Suppressor macrophage treated with lipopolysaccharide for 1 hour (primary cell): Measurements from ENCODE around the gene PCDHA10.
A peak's percentile ranks its signal among the peaks of the same experiment; 100 is the strongest.
"Not testable (repeated sequence)": the region's sequence is repeated elsewhere in the genome, so short reads cannot be mapped to it uniquely, and the experiment has no call there.

Experiments used
- DNase-seq, 3 donors: peaks; one replicate each; pipeline ENCODE4 v3.0.0-alpha.2; 2020 to 2022

The PCDHA10 gene

DNA sequence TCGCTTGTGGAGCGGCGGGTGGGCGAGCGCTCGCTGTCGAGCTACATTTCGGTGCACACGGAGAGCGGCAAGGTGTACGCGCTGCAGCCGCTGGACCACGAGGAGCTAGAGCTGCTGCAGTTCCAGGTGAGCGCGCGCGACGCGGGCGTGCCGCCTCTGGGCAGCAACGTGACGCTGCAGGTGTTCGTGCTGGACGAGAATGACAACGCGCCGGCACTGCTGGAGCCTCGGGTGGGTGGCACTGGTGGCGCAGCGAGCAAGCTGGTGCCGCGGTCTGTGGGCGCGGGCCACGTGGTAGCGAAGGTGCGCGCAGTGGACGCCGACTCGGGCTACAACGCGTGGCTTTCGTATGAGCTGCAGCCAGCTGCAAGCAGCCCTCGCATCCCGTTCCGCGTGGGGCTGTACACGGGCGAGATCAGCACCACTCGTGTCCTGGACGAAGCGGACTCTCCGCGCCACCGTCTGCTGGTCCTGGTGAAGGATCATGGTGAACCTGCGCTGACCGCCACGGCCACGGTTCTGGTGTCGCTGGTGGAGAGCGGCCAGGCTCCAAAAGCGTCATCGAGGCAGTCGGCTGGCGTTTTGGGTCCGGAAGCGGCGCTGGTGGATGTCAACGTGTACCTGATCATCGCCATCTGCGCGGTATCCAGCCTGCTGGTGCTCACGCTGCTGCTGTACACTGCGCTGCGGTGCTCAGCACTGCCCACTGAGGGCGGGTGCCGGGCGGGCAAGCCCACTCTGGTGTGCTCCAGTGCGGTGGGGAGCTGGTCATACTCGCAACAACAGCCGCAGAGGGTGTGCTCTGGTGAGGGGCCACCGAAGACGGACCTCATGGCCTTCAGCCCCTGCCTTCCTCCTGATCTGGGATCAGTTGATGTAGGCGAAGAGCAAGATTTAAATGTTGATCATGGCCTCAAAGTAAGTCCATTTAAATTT, 12.6 kb upstream of the PCDHA10 start:
- DNase-seq: no peak

DNA sequence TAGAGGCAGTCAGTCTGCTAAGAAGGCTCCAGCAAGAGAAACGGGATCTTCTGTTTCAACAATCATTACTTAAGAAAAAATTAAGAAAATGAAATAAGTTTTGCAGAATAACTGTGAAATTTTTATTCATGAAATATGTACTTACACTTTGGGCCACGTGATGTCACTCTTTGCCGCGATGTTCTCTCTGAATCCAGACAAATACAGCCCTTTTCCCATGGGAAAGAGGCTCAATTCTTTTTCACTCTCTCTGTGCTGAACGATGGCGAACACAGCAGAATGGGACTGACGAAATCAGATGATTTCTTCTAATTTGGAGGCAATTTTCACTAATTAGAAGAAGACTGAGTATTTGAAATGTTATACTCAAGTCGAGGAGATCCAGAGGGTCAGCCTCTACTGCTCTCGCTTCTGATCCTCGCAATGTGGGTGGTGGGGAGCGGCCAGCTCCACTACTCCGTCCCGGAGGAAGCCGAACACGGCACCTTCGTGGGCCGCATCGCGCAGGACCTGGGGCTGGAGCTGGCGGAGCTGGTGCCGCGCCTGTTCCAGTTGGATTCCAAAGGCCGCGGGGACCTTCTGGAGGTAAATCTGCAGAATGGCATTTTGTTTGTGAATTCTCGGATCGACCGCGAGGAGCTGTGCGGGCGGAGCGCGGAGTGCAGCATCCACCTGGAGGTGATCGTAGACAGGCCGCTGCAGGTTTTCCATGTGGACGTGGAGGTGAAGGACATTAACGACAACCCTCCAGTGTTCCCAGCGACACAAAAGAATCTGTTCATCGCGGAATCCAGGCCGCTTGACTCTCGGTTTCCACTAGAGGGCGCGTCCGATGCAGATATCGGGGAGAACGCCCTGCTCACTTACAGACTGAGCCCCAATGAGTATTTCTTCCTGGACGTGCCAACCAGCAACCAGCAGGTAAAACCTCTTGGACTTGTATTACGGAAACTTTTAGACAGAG, 7.3 kb upstream of the PCDHA10 start, which contains the start of gene PCDHA9:
Gene PCDHA9, plus strand, starts transcription at position 244 of the 964 bp plus-strand sequence. Its CDS starts 114 bp downstream, at position 358.
- not testable (repeated sequence) for DNase-seq

DNA sequence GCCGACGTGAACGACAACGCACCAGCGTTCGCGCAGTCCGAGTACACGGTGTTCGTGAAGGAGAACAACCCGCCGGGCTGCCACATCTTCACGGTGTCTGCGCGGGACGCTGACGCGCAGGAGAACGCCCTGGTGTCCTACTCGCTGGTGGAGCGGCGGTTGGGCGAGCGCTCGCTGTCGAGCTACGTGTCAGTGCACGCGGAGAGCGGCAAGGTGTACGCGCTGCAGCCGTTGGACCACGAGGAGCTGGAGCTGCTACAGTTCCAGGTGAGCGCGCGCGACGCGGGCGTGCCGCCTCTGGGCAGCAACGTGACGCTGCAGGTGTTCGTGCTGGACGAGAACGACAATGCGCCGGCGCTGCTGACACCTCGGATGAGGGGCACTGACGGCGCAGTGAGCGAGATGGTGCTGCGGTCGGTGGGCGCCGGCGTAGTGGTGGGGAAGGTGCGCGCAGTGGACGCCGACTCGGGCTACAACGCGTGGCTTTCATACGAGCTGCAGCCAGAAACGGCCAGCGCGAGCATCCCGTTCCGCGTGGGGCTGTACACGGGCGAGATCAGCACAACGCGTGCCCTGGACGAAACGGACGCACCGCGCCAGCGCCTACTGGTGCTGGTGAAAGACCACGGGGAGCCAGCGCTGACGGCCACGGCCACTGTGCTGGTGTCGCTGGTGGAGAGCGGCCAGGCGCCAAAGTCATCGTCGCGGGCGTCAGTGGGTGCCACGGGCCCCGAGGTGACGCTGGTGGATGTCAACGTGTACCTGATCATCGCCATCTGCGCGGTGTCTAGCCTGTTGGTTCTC, 5.7 kb upstream of the PCDHA10 start:
- not testable (repeated sequence) for DNase-seq

DNA sequence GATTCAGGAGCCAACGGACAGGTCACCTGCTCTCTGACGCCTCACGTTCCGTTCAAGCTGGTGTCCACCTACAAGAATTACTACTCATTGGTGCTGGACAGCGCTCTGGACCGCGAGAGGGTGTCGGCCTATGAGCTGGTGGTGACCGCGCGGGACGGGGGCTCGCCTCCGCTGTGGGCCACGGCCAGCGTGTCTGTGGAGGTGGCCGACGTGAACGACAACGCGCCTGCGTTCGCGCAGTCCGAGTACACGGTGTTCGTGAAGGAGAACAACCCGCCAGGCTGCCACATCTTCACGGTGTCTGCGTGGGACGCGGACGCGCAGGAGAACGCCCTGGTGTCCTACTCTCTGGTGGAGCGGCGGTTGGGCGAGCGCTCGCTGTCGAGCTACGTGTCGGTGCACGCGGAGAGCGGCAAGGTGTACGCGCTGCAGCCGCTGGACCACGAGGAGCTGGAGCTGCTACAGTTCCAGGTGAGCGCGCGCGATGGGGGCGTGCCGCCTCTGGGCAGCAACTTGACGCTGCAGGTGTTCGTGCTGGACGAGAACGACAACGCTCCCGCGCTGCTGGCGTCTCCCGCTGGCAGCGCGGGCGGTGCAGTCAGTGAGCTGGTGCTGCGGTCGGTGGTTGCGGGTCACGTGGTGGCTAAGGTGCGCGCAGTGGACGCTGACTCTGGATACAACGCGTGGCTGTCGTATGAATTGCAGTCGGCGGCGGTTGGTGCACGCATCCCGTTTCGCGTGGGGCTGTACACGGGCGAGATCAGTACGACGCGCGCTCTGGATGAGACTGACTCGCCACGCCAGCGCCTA, 1.7 kb downstream of the PCDHA10 start:
- DNase-seq: no peak

DNA sequence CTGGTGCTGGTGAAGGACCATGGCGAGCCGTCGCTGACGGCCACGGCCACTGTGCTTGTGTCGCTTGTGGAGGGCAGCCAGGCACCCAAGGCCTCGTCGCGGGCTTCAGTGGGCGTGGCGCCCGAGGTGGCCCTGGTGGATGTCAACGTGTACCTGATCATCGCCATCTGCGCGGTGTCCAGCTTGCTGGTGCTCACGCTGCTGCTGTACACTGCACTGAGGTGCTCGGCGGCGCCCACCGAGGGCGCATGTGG, 2.2 kb downstream of the PCDHA10 start:
- no peak for DNase-seq

DNA sequence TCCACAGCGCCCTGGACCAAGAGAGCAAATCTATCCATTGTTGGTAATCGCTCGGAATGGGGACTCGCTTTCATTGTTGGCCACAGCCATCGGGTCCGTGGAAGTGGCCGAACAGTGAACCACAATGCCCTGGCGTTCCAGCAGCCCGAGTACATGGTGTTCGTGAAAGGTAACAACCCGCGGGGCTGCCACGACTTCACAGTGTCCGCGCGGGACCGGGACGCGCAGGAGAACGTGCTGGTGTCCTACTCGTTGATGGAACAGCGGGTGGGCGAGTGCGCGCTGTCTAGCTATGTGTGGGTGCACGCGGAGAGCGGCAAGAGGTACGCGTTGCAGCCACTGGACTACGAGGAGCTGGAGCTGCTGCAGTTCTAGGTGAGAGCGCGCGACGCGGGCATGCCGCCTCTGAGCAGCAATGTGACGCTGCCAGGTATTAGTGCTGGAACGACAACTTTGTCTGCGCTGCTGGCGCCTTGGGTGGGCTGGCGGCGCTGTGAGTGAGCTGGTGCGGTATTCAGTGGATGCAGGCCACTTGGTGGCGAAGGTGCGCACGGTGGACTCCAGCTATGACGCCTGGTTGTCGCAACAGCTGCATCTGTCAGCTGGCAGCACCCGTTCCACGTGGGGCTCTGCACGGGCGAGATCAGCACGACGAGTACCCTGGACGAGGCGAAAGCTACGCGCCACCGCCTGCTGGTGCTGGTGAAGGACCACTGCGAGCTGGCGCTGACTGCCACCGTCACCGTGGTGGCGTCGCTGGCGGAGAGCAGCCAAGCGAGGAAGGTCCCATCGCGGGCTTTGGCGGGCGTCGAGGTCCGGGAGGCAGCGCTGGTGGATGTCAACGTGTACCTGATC, 7.0 kb downstream of the PCDHA10 start:
- DNase-seq: no peak

DNA sequence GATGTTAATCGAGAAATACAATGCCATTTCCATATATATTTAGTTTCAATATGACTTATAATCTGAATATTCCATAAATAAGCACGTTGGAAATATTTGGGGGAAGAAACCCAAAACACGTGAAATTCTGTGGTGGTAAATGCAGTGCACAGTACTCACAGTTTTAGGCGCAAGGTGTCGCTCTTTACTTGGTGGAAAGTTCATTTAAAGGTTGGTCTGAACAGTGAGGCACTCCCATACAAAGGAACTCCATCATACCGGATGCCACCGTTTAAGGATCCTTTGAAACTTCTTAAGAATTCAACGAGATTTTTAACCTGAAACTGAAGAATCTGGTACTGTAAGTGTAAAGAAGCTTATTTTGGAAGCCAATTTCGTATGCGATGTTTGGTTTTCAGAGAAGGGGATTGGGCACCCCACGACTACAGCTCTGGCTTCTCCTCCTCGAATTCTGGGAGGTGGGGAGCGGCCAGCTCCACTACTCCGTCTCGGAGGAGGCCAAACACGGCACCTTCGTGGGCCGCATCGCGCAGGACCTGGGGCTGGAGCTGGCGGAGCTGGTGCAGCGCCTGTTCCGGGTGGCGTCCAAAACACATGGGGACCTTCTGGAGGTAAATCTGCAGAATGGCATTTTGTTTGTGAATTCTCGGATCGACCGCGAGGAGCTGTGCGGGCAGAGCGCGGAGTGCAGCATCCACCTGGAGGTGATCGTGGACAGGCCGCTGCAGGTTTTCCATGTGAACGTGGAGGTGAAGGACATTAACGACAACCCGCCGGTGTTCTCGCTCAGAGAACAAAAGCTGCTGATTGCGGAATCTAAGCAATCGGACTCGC, 13.2 kb downstream of the PCDHA10 start, which contains the start of gene PCDHA11:
Gene PCDHA11, plus strand, starts transcription at position 237 of the 834 bp plus-strand sequence. Its CDS starts 147 bp downstream, at position 384.
- peak in 1 of 3 donors; percentile 3 for DNase-seq

DNA sequence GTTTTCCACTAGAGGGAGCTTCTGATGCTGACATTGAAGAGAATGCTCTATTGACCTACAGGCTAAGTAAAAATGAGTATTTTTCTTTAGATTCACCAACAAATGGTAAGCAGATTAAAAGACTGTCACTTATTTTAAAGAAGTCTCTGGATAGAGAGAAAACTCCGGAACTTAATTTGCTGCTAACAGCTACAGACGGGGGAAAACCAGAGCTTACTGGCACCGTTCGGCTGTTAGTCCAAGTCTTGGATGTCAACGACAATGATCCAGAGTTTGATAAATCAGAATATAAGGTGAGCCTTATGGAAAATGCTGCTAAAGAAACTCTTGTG, 13.8 kb downstream of the PCDHA10 start:
- DNase-seq: no peak

DNA sequence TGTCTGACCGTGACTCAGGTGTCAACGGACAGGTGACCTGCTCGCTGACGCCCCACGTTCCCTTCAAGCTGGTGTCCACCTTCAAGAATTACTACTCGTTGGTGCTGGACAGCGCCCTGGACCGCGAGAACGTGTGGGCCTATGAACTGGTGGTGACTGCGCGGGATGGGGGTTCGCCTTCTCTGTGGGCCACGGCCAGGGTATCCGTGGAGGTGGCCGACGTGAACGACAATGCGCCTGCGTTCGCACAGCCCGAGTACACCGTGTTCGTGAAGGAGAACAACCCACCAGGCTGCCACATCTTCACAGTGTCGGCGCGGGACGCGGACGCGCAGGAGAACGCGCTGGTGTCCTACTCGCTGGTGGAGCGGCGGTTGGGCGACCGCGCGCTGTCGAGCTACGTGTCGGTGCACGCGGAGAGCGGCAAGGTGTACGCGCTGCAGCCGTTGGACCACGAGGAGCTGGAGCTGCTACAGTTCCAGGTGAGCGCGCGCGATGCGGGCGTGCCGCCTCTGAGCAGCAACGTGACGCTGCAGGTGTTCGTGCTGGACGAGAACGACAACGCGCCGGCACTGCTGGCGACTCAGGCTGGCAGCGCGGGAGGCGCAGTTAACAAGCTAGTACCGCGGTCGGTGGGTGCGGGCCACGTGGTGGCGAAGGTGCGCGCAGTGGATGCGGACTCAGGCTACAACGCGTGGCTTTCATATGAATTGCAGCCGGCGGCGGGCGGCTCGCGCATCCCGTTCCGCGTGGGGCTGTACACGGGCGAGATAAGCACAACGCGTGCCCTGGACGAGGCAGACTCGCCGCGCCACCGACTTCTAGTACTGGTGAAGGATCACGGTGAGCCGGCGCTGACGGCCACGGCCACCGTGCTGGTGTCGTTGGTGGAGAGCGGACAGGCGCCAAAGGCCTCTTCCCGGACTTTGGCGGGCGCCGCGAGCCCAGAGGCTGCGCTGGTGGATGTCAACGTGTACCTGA, 14.8 kb downstream of the PCDHA10 start:
- no peak for DNase-seq

DNA sequence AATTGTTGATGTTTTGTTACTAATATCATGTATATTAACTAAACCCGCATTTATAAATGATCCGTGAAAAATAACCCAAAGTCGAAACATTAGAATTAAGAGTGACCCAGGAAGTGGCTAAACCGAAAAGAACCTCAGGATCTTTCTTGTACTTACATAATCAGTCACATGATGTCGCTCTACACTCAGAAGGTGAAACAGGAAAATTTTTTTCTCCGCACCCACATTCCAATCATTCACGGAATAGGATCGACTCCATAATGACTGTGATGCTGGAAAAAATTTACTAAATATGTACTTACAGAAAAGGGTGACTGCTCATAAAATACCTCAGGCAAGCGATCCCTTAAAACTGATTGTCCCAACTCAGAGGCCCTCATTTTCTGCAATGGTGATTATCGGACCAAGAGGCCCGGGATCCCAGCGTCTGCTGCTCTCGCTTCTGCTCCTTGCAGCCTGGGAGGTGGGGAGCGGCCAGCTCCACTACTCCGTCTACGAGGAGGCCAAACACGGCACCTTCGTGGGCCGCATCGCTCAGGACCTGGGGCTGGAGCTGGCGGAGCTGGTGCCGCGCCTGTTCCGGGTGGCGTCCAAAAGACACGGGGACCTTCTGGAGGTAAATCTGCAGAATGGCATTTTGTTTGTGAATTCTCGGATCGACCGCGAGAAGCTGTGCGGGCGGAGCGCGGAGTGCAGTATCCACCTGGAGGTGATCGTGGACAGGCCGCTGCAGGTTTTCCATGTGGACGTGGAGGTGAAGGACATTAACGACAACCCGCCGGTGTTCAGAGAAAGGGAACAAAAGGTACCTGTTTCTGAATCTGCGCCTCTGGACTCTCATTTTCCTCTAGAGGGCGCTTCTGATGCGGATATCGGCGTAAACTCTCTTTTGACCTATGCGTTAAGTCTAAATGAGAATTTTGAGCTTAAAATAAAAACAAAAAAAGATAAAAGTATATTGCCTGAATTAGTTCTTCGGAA, 19.7 kb downstream of the PCDHA10 start, which contains the start of gene PCDHA12:
Gene PCDHA12, plus strand, starts transcription at position 224 of the 981 bp plus-strand sequence. Its CDS starts 165 bp downstream, at position 389.
- no peak for DNase-seq

DNA sequence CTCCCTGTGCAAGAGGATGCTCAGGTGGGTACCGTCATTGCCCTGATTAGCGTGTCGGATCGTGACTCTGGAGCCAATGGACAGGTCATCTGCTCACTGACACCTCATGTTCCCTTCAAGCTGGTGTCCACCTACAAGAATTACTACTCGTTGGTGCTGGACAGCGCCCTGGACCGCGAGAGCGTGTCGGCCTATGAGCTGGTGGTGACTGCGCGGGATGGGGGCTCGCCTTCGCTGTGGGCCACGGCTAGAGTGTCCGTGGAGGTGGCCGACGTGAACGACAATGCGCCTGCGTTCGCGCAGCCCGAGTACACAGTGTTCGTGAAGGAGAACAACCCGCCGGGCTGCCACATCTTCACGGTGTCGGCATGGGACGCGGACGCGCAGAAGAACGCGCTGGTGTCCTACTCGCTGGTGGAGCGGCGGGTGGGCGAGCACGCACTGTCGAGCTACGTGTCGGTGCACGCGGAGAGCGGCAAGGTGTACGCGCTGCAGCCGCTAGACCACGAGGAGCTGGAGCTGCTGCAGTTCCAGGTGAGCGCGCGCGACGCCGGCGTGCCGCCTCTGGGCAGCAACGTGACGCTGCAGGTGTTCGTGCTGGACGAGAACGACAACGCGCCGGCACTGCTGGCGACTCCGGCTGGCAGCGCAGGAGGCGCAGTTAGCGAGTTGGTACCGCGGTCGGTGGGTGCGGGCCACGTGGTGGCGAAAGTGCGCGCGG, 21.0 kb downstream of the PCDHA10 start:
- not testable (repeated sequence) for DNase-seq

DNA sequence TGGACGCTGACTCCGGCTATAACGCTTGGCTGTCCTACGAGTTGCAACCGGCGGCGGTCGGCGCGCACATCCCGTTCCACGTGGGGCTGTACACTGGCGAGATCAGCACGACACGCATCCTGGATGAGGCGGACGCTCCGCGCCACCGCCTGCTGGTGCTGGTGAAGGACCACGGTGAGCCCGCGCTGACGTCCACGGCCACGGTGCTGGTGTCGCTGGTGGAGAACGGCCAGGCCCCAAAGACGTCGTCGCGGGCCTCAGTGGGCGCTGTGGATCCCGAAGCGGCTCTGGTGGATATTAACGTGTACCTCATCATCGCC, 21.5 kb downstream of the PCDHA10 start:
- no peak for DNase-seq

DNA sequence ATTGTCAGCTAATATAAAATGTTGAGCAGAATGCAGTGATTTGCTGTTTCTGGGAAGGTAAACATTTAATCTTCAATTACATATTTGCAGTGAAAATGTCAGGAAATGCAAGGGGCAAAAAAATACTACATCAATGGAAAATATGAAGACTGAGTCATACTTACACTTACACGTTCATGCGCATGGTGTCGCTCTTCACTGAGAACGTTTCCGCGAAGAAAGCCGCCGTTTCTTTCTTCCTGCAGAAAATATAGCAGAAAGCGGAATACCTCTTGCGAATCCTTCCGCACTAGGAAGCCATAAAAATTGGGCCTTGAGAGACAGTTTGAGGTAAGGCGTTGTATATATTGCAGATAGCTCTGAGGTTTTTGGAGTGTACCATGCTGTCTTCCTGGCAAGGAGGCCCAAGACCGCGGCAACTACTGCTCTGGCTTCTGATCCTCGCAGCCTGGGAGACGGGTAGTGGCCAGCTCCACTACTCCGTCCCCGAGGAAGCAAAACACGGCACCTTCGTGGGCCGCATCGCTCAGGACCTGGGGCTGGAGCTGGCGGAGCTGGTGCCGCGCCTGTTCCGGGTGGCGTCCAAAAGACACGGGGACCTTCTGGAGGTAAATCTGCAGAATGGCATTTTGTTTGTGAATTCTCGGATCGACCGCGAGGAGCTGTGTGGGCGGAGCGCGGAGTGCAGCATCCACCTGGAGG, 26.3 kb downstream of the PCDHA10 start, which contains the start of gene PCDHA13:
Gene PCDHA13, plus strand, starts transcription at position 236 of the 702 bp plus-strand sequence. Its CDS starts 145 bp downstream, at position 381.
- no peak for DNase-seq

DNA sequence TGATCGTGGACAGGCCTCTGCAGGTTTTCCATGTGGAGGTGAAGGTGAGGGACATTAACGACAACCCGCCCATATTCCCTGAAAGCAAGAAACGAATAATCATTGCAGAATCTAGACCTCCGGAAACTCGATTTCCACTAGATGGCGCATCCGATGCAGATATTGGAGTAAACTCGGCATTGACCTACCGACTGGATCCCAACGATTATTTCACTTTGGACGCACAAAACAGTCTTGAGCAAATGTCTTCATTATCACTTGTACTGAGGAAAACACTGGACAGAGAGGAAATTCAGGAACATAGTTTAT, 26.8 kb downstream of the PCDHA10 start:
- DNase-seq: no peak

DNA sequence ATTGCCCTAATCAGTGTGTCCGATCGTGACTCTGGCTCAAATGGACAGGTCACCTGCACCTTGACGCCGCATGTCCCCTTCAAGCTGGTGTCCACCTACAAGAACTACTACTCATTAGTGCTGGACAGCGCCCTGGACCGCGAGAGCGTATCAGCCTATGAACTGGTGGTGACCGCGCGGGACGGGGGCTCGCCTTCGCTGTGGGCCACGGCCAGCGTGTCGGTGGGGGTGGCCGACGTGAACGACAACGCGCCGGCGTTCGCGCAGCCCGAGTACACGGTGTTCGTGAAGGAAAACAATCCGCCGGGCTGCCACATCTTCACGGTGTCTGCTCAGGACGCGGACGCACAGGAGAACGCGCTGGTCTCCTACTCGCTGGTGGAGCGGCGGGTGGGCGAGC, 27.7 kb downstream of the PCDHA10 start:
- no peak for DNase-seq
